ENCODE results near the gene ZBP1. TPM values are rescaled to one million over a fixed set of nuclear protein-coding genes. Genes with fewer than 3 reads are reported as not detected.

ZBP1 gene
- total and polyA plus RNA-seq, 10 of the 15 experiments (the other 5 are each of a cell fraction or from before 2014, with no cell fraction given) = 0.93 to 10.6 (median 4.8) TPM

DNA sequence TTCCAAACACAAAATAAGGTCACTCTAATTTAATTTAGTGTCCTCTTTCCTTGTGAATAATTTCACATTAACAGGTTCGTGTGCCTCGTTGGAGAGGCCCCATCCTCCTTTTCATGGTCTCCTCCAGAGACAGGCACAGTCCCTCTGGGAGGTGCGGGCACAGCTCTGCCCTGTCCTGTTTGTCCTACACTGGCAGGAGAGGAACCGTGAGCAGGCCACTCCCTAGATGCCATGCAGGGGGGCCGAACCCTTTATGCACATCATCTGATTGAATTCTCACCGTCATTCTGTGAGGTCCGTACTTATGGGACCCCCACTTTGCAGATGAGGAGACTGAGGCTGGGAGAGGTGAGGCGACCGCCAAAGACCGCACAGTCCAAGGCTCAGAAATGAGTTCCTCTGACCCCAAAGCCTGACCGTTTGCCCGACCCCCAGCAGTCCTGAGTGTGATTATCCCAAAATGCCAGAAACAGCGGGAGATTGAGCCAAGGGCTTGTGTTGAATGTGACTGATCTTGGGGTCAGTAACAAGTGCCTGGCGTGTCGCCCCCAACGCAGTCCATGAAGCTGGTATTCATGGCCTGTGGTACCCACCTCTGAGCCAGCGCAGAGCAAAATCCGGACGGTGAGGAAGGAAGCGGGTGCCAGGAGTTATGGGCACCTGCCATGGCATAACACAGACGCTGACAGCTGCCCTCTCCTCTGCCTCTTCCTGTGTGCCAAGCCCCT lies 46.0 kb upstream of the ZBP1 start:
- no TSS peak for BruUV-seq (replicated peaks)
- POLR2A ChIA-PET = no interaction called here

GRCh38 chr20:57665589-57665971 lies 45.4 kb upstream of the ZBP1 start:
- Histone ChIP-seq H3K27ac (ENCODE audit: control insufficient read depth, insufficient read depth) (no peak overlapping the region), H3K9ac (ENCODE audit: control insufficient read depth, insufficient read depth, low read length) (no peak overlapping the region), H3K27me3 (replicated peaks in 1 of 2; ENCODE audit: control insufficient read depth in 2 of 2, insufficient read depth in 2 of 2, low read length in 1 of 2) (peaks cover 0 to 1% of the 10 kb centered on the region in 2 experiments; a peak in 1 of 4 replicates), H3K79me2 (ENCODE audit: control insufficient read depth, insufficient read depth, low read length) (no peaks in the 10 kb centered on the region), H3K4me2 (ENCODE audit: control insufficient read depth, insufficient read depth) (no peak overlapping the region), H2AFZ (ENCODE audit: control insufficient read depth, low read depth, low read length) (no peak overlapping the region), H3K36me3 (ENCODE audit: control insufficient read depth in 2 of 2, insufficient read depth in 2 of 2, low read length in 1 of 2) (no peaks in the 10 kb centered on the region), H3K4me3 (no peak overlapping the region), H3K4me1 (ENCODE audit: control insufficient read depth, insufficient read depth, low read length) (no peaks in the 10 kb centered on the region), H4K20me1 (ENCODE audit: control insufficient read depth, insufficient read depth) (no peaks in the 10 kb centered on the region), H3K9me3 (replicated peaks; ENCODE audit: control insufficient read depth, insufficient read depth, low read length) (no peaks in the 10 kb centered on the region)
- no peak for FAIRE-seq
- ChIA-PET CTCF (interaction anchor here (0.6 kb wide), 1 partner anchor 53 kb away, joined by 3 read pairs; no protein-coding TSS in a partner anchor), POLR2A (no interaction called here), SMC1A (ENCODE audit: uncharacterized antibody, unreplicated experiment) (no interaction called here), RAD21 (ENCODE audit: unreplicated experiment) (no interaction called here)
- ATAC-seq = no peak
- intact Hi-C loops (cut with micrococcal nuclease; ENCODE audit: unreplicated experiment) = no loop called here
- DNase-seq (ENCODE audit: low read depth, low spot score) = no peak
- WGBS (ENCODE audit: insufficient coverage, insufficient replicate concordance, low lambda C conversion rate, missing lambda C conversion rate) = 61% methylated on average over 8 of the region's 8 CpGs
- BruUV-seq (replicated peaks) = no TSS peak
- in situ Hi-C loops (cut with MboI) = no loop called here
- no peak for TF ChIP-seq SMC3 (IDR thresholded peaks at IDR 0.05; ENCODE audit: borderline replicate concordance, low read length)
- no peak for TF ChIP-seq ZNF24 (IDR thresholded peaks at IDR 0.05)
- no peak for TF ChIP-seq BCLAF1 (IDR thresholded peaks at IDR 0.05)
- no peak for TF ChIP-seq ATF7 (IDR thresholded peaks at IDR 0.05; ENCODE audit: low read depth)
- TF ChIP-seq MTA2 (IDR thresholded peaks at IDR 0.05; ENCODE audit: low read depth) = no peak
- no peak for TF ChIP-seq BCL11A (IDR thresholded peaks at IDR 0.05; ENCODE audit: low read depth, low read length)
- TF ChIP-seq, protein P1, sequence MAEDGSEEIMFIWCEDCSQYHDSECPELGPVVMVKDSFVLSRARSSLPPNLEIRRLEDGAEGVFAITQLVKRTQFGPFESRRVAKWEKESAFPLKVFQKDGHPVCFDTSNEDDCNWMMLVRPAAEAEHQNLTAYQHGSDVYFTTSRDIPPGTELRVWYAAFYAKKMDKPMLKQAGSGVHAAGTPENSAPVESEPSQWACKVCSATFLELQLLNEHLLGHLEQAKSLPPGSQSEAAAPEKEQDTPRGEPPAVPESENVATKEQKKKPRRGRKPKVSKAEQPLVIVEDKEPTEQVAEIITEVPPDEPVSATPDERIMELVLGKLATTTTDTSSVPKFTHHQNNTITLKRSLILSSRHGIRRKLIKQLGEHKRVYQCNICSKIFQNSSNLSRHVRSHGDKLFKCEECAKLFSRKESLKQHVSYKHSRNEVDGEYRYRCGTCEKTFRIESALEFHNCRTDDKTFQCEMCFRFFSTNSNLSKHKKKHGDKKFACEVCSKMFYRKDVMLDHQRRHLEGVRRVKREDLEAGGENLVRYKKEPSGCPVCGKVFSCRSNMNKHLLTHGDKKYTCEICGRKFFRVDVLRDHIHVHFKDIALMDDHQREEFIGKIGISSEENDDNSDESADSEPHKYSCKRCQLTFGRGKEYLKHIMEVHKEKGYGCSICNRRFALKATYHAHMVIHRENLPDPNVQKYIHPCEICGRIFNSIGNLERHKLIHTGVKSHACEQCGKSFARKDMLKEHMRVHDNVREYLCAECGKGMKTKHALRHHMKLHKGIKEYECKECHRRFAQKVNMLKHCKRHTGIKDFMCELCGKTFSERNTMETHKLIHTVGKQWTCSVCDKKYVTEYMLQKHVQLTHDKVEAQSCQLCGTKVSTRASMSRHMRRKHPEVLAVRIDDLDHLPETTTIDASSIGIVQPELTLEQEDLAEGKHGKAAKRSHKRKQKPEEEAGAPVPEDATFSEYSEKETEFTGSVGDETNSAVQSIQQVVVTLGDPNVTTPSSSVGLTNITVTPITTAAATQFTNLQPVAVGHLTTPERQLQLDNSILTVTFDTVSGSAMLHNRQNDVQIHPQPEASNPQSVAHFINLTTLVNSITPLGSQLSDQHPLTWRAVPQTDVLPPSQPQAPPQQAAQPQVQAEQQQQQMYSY (CRISPR knock-in tag; IDR thresholded peaks at IDR 0.05) = no peak

More for the DNA sequence above, 46.0 kb upstream of the ZBP1 start:
- ChIA-PET RAD21 (ENCODE audit: unreplicated experiment) (no interaction called here), CTCF (no interaction called here), SMC1A (ENCODE audit: uncharacterized antibody, unreplicated experiment) (no interaction called here)
- no peaks in the 10 kb centered on the region for H3K36me3 ChIP-seq (ENCODE audit: control insufficient read depth in 2 of 2, insufficient read depth in 2 of 2, low read length in 1 of 2)
- in situ Hi-C loops (cut with MboI) (no loop called here), intact Hi-C loops (cut with micrococcal nuclease; ENCODE audit: unreplicated experiment) (no loop called here)
- no peaks in the 10 kb centered on the region for H3K4me1 ChIP-seq (ENCODE audit: control insufficient read depth, insufficient read depth, low read length)
- FAIRE-seq = no peak
- DNase-seq (ENCODE audit: low read depth, low spot score) = no peak
- no peak overlapping the region for H3K4me2 ChIP-seq (ENCODE audit: control insufficient read depth, insufficient read depth)
- no peaks in the 10 kb centered on the region for H3K9me3 ChIP-seq (replicated peaks; ENCODE audit: control insufficient read depth, insufficient read depth, low read length)
- TF ChIP-seq NFYB (IDR thresholded peaks at IDR 0.05; ENCODE audit: insufficient read depth, low read depth, low read length) = no peak
- no peak for TF ChIP-seq ZNF622 (IDR thresholded peaks at IDR 0.05)
- H3K79me2 ChIP-seq (ENCODE audit: control insufficient read depth, insufficient read depth, low read length) = no peaks in the 10 kb centered on the region
- WGBS (ENCODE audit: insufficient coverage, insufficient replicate concordance, low lambda C conversion rate, missing lambda C conversion rate) = 64% methylated on average over 21 of the region's 21 CpGs
- H3K4me3 ChIP-seq = no peak overlapping the region
- H3K27me3 ChIP-seq (replicated peaks in 1 of 2; ENCODE audit: control insufficient read depth in 2 of 2, insufficient read depth in 2 of 2, low read length in 1 of 2) = peaks cover 0 to 1% of the 10 kb centered on the region in 2 experiments; a peak in 1 of 4 replicates
- no peak for ATAC-seq
- H2AFZ ChIP-seq (ENCODE audit: control insufficient read depth, low read depth, low read length) = no peak overlapping the region
- no peak overlapping the region for H3K27ac ChIP-seq (ENCODE audit: control insufficient read depth, insufficient read depth)
- H3K9ac ChIP-seq (ENCODE audit: control insufficient read depth, insufficient read depth, low read length) = no peak overlapping the region
- H4K20me1 ChIP-seq (ENCODE audit: control insufficient read depth, insufficient read depth) = no peaks in the 10 kb centered on the region
